PC-3 (cell line): ENCODE results near the gene PSKH1. TPM values are rescaled to one million over a fixed set of nuclear protein-coding genes. Genes with fewer than 3 reads are reported as not detected.

Source experiments
- ATAC-seq: fragments of 200-7000 bp; cut with Tn5 transposase; 2 replicates; pipeline ENCODE4 v1.9.1; 2020; ENCODE audit warnings: mild to moderate bottlenecking, moderate library complexity
- BruUV-seq: library from RNA; stranded (reverse); fragments of 400-500 nt; replicated peaks from 2 replicates; lab custom pipeline; 2021; lab: Mats Ljungman, UMichigan
- CTCF ChIA-PET: fragments of 300-600 bp; sonication (Branson Sonifier 250); formaldehyde crosslinking; loops from one replicate; lab custom pipeline; 2022; ENCODE audit warnings: antibody characterized with exemption; lab: Charles Lee
- POLR2A ChIA-PET: fragments of 300-600 bp; sonication (Branson Sonifier 250); formaldehyde crosslinking; loops from one replicate; lab custom pipeline; 2022; ENCODE audit warnings: antibody characterized with exemption; ENCODE audit not compliant: unreplicated experiment; lab: Charles Lee
- DNase-seq: peaks from one replicate; pipeline ENCODE4 v3.0.0-alpha.2; 2015
- H2AFZ ChIP-seq: fragments of 300-600 bp; sonication (generic); 2 replicates; pipeline ENCODE4 v1.6.0; 2016; ENCODE audit warnings: antibody characterized with exemption, low read length
- H3F3A ChIP-seq: fragments of 300-600 bp; sonication (generic); one replicate; pipeline ENCODE4 v1.6.0; 2017; ENCODE audit warnings: antibody characterized with exemption, low read length, control low read depth, mild to moderate bottlenecking; ENCODE audit not compliant: unreplicated experiment
- H3K27ac ChIP-seq: fragments of 300-600 bp; sonication (generic); 2 replicates; pipeline ENCODE4 v1.5.1; 2016; ENCODE audit warnings: mild to moderate bottlenecking, low read length
- H3K27me3 ChIP-seq: fragments of 300-600 bp; sonication (generic); 2 replicates; pipeline ENCODE4 v1.6.1; 2016; ENCODE audit warnings: low read length, mixed read lengths
- H3K36me3 ChIP-seq: fragments of 300-600 bp; sonication (generic); 2 replicates; pipeline ENCODE4 v1.6.1; 2016; ENCODE audit warnings: low read depth, mixed run types, low read length, mixed read lengths
- H3K4me1 ChIP-seq: fragments of 300-600 bp; sonication (generic); 2 replicates; pipeline ENCODE4 v1.5.1; 2016; ENCODE audit warnings: low read length; ENCODE audit not compliant: insufficient read depth
- H3K4me2 ChIP-seq: fragments of 300-600 bp; sonication (generic); 2 replicates; pipeline ENCODE4 v1.6.0; 2016; ENCODE audit warnings: low read length
- H3K4me3 ChIP-seq: fragments of 300-600 bp; sonication (generic); 2 replicates; pipeline ENCODE4 v1.5.1; 2016; ENCODE audit warnings: mild to moderate bottlenecking, low read length, mixed read lengths
- H3K79me2 ChIP-seq: fragments of 300-600 bp; sonication (generic); 2 replicates; pipeline ENCODE4 v1.6.1; 2017; ENCODE audit warnings: low read length, mixed read lengths
- H3K9ac ChIP-seq: fragments of 300-600 bp; sonication (generic); 2 replicates; pipeline ENCODE4 v1.6.0; 2016; ENCODE audit warnings: mild to moderate bottlenecking, low read length
- H3K9me2 ChIP-seq: fragments of 300-600 bp; sonication (generic); replicated peaks from 2 replicates; pipeline ENCODE4 v1.6.1; 2016; ENCODE audit warnings: mixed run types, low read length, mixed read lengths
- H3K9me3 ChIP-seq: fragments of 300-600 bp; sonication (generic); 2 replicates; pipeline ENCODE4 v1.6.1; 2016; ENCODE audit warnings: low read length, mixed read lengths
- H4K20me1 ChIP-seq: fragments of 300-600 bp; sonication (generic); 2 replicates; pipeline ENCODE4 v1.6.1; 2016; ENCODE audit warnings: low read length, mixed read lengths
- CTCF ChIP-seq: fragments of 300-600 bp; sonication (generic); conservative IDR thresholded peaks from 2 replicates; pipeline ENCODE4 v1.5.1; 2017; ENCODE audit warnings: antibody characterized with exemption, low read depth, mild to moderate bottlenecking, low read length
- EZH2 ChIP-seq: fragments of 300-600 bp; sonication (generic); IDR thresholded peaks from one replicate; pipeline ENCODE4 v1.6.1; 2017; ENCODE audit warnings: antibody characterized with exemption, mild to moderate bottlenecking, low read length; ENCODE audit not compliant: unreplicated experiment
- EZH2phosphoT487 ChIP-seq: fragments of 300-600 bp; sonication (generic); IDR thresholded peaks from 2 replicates; pipeline ENCODE4 v1.6.1; 2018; ENCODE audit warnings: mild to moderate bottlenecking, antibody characterized with exemption, low read length, borderline replicate concordance
- intact Hi-C: fragments of 100-400 bp; cut with micrococcal nuclease; formaldehyde crosslinking; loops from 2 replicates; pipeline ENCODE4 v1.9.0; 2023
- total RNA-seq: library from RNA; depleted of rRNA; stranded (reverse); fragments of >200 nt; gene quantifications from 2 replicates; pipeline ENCODE4 v1.2.3, GENCODE V29; 2014

PSKH1 gene
- total RNA-seq, 1 experiment from 2014 or later, result 6.6 TPM

GRCh38 chr16:67885545-67885944 is 7.5 kb upstream of the PSKH1 start:
- TF ChIP-seq CTCF (no peak), EZH2 (no peak), EZH2phosphoT487 (no peak)
- CTCF ChIA-PET, result no interaction called here

GRCh38 chr16:67885976-67886375 is 7.1 kb upstream of the PSKH1 start:
- ChIA-PET CTCF (no interaction called here), POLR2A (no interaction called here)
- Histone ChIP-seq H3K9me2 (no peaks in the 10 kb centered on the region), H3K27me3 (no peaks in the 10 kb centered on the region), H2AFZ (no peak overlapping the region), H3K4me2 (no peak overlapping the region), H3K79me2 (no peaks in the 10 kb centered on the region), H3F3A (no peaks in the 10 kb centered on the region), H3K4me3 (no peak overlapping the region), H3K27ac (no peak overlapping the region), H3K9ac (no peak overlapping the region), H4K20me1 (no peaks in the 10 kb centered on the region), H3K4me1 (peaks cover 6% of the 10 kb centered on the region; the same call in 1 of the 2 replicates), H3K9me3 (no peaks in the 10 kb centered on the region), H3K36me3 (peaks cover 4% of the 10 kb centered on the region; the same call in 1 of the 2 replicates)
- no peak for TF ChIP-seq EZH2phosphoT487
- ATAC-seq (no peak), DNase-seq (no peak)
- intact Hi-C loops, result no loop called here
- no TSS peak for BruUV-seq

More at GRCh38 chr16:67885545-67885944, 7.5 kb upstream of the PSKH1 start:
- H3K4me3 ChIP-seq, result no peak overlapping the region
- peaks cover 6% of the 10 kb centered on the region; the same call in 1 of the 2 replicates for H3K4me1 ChIP-seq
- no peak overlapping the region for H3K27ac ChIP-seq
- no peak for DNase-seq
- H3K79me2 ChIP-seq, result no peaks in the 10 kb centered on the region
- BruUV-seq, result no TSS peak
- H3K4me2 ChIP-seq, result no peak overlapping the region
- H3K27me3 ChIP-seq, result no peaks in the 10 kb centered on the region
- H3K9me3 ChIP-seq, result no peaks in the 10 kb centered on the region
- peaks cover 4% of the 10 kb centered on the region; the same call in 1 of the 2 replicates for H3K36me3 ChIP-seq
- H3K9ac ChIP-seq, result no peak overlapping the region
- POLR2A ChIA-PET, result no interaction called here
- no peak for ATAC-seq
- no peaks in the 10 kb centered on the region for H4K20me1 ChIP-seq
- H2AFZ ChIP-seq, result no peak overlapping the region
- intact Hi-C loops, result no loop called here
- H3K9me2 ChIP-seq, result no peaks in the 10 kb centered on the region
- no peaks in the 10 kb centered on the region for H3F3A ChIP-seq

- no peak for TF ChIP-seq EZH2phosphoT487
- TF ChIP-seq EZH2, result no peak
- TF ChIP-seq CTCF, result no peak
- no peak overlapping the region for H2AFZ ChIP-seq
- H3K27me3 ChIP-seq, result no peaks in the 10 kb centered on the region
- no peaks in the 10 kb centered on the region for H3K9me3 ChIP-seq
- intact Hi-C loops, result no loop called here
- no peak for DNase-seq
- H4K20me1 ChIP-seq, result no peaks in the 10 kb centered on the region
- no peak overlapping the region for H3K4me3 ChIP-seq
- H3K36me3 ChIP-seq, result 0 out of 2 replicates have a peak, but pooled peaks cover 4% of the 10 kb centered on the region
- no peak for ATAC-seq
- H3F3A ChIP-seq, result no peaks in the 10 kb centered on the region
- H3K4me1 ChIP-seq, result peaks cover 6% of the 10 kb centered on the region; the same call in 1 of the 2 replicates
- no peak overlapping the region for H3K27ac ChIP-seq
- no peak overlapping the region for H3K4me2 ChIP-seq
- BruUV-seq, result no TSS peak
- no peak overlapping the region for H3K9ac ChIP-seq
- ChIA-PET POLR2A (no interaction called here), CTCF (no interaction called here)
- H3K9me2 ChIP-seq, result no peaks in the 10 kb centered on the region
- H3K79me2 ChIP-seq, result no peaks in the 10 kb centered on the region
Measured at GRCh38 chr16:67886387-67886786, 6.7 kb upstream of the PSKH1 start.
